NCI-H2196 (cell line): ENCODE data around the gene ZNF595.
"Not testable (repeated sequence)": the region's sequence is repeated elsewhere in the genome, so short reads cannot be mapped to it uniquely, and the experiment has no call there.

Experiments used
- DNase-seq: peaks from one replicate; lab custom pipeline; 2025; ENCODE audit not compliant: unreplicated experiment; lab: John Stamatoyannopoulos, UW

Gene ZNF595

DNA sequence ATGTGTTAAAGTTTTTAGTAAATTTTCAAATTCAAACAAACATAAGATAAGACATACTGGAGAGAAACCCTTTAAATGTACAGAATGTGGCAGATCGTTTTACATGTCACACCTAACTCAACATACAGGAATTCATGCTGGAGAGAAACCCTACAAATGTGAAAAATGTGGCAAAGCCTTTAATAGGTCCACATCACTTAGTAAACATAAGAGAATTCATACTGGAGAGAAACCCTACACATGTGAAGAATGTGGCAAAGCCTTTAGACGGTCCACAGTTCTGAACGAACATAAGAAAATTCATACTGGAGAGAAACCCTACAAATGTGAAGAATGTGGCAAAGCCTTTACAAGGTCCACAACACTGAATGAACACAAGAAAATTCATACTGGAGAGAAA, 32.8 kb downstream of the ZNF595 start:
- no peak for DNase-seq

DNA sequence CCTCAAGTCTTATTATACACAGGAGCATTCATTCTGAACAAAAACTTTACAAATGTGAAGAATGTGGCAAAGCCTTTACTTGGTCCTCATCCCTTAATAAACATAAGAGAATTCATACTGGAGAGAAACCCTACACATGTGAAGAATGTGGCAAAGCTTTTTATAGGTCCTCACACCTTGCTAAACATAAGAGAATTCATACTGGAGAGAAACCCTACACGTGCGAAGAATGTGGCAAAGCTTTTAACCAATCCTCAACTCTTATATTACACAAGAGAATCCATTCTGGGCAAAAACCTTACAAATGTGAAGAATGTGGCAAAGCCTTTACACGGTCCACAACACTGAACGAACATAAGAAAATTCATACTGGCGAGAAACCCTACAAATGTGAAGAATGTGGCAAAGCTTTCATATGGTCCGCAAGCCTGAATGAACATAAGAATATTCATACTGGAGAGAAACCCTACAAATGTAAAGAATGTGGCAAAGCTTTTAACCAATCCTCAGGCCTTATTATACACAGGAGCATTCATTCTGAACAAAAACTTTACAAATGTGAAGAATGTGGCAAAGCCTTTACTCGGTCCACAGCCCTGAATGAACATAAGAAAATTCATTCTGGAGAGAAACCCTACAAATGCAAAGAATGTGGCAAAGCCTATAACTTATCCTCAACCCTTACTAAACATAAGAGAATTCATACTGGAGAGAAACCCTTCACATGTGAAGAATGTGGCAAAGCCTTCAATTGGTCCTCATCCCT, 33.6 kb downstream of the ZNF595 start:
- not testable (repeated sequence) for DNase-seq

DNA sequence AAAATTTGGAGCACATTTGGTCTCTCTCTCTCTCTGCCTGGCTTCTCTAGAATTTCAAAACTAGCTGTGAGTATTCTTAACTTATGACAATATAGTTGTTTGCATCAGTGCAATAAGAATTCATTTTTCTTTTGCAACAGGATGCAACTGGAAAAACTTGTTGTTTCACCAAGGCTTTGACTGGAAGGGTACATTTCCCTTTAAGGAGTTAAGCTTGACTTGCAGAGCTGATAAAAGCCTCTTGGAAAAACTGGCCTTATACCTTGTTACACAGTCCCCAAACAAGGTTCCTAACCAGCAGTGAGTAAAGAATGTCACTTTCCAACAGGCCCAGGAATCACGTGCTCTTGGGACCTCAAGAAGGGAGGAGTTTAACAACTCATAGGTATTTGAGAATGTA, 45.3 kb downstream of the ZNF595 start:
- no peak for DNase-seq

- DNase-seq = no peak
Measured at GRCh38 chr4:99863-100262, 46.7 kb downstream of the ZNF595 start.

DNA sequence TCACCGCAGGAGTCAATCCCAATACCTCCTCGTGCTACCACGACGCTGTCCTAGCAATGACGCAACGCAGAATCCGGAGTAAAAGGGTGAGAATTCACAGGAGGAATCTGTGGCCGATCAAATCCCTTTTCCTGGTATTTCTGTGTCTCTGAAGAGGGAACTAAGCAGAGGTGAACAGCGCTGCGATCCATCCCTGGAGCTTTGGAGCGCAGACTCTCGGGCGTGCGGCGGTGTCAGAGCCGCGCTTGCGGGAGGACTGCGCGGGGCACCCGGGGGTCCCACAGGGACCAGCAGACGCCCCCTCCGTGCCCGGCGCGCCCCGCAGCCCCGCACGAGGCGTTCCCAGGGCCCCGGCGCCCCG, 53.9 kb downstream of the ZNF595 start:
- DNase-seq = no peak

- no peak for DNase-seq
Measured at GRCh38 chr4:107444-108429, 54.6 kb downstream of the ZNF595 start.

DNA sequence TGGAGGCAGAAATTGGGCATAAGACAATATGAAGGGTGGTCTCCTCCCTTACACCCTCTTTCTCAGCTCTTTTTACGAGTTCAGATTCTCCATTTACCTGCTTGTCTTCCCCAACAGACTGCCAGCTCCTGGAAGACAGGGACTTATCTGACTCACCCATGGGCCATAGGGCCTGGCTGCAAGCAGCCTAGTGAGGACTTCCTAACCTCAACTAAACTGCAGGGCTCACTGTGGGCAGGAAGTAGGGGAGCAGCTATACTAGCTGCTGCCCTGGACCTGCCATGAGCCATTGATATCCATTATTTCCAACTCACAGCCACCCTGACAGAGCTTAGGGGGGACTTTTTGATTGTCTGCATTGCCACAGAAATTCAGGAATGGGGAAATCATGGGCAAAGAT, 59.6 kb downstream of the ZNF595 start:
- DNase-seq = no peak

GRCh38 chr4:113732-114131, 60.6 kb downstream of the ZNF595 start:
- DNase-seq = no peak

DNA sequence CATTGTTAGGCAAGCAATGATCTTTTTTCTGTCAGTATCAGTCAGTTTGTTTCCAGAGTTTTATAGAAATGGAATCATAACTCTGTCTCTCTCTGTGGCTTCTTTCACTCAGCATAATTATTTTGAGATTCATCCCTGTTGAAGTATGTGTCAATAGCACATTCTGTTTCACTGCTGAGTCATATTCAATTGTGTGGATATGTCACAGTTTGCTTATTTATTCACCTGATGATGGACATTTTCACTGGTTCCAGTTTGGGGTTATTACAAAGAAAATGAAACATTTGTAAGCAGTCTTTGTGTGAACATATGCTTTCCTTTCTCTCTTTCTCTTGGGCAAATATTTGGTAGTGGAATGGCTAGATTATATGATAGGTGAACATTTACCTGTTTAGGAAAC, 61.0 kb downstream of the ZNF595 start:
- DNase-seq = no peak

DNA sequence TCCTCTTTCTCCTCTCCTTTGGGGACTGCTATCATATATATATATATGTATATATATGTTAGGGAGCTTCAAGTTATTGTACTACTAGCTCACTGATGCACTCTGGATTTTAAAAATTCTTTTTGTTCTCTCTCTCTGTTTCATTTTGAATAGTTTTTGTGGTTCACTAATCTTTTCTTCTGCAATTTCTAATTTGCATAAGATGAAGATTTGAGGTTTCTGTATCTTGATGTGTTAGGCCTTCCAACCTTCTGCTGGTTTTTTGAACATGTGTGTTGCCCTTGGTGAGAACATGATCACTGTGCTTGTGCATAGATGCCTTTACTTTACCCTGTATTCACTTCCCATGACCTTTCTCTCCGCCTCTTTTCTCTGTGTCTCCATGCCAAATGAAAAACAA, 63.4 kb downstream of the ZNF595 start:
- no peak for DNase-seq

DNA sequence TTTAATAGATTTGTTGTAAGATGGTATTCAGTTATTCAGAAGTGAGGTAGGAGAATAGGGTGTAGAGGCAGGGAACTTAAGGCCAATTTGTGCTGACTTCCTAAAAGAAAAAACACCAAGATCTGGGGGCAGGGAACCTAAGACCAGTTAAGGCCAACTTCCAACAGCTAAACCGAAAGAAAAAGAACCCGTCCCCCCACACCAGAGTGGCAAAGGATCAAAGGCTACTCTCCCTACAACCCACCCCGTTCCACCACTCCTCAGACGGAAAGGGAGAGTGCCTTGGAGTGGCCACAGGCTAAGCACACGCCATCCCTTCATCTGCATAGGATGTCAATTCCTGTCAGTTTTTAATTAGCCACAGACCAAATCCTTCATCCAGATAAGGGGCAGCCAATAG, 67.5 kb downstream of the ZNF595 start:
- DNase-seq = no peak

DNA sequence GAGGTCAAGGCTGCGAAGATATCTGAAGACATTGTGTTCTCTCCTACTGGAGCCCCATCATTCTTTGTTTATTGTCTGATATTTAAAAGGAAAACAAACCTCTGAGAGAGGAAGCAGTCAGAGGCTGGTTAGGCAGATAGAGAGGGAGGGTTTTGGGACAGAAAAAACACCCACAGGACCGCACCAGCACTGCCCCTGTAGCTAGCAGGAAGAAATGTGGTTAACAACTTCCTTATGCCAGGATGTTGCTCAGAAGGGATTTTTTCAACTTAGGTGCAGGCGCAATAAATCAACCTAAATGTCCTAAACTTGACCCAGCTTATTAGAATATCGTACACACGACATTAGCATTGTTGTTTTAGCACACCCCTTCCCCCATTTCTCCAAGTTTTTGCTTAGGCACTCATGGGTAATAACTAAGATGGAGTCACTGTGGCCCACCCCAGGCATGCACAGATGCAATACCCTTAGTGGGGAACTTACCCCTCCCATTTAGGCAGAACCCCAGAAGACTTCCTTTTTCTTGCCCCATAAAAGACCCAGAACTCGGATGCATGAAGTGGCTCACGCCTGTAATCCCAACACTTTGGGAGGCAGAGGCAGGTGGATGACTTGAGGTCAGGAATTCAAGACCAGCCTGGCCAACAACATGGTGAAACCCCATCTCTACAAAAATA, 68.4 kb downstream of the ZNF595 start:
- DNase-seq = no peak

- DNase-seq = not testable (repeated sequence)
Measured at GRCh38 chr4:123922-124274, 70.8 kb downstream of the ZNF595 start.

GRCh38 chr4:124275-125081, 71.4 kb downstream of the ZNF595 start, which contains the start of gene ZNF718:
Gene ZNF718 (plus strand): TSS chr4:124501. CDS start chr4:124671, 170 bp downstream.
- DNase-seq = peak; percentile 91

DNA sequence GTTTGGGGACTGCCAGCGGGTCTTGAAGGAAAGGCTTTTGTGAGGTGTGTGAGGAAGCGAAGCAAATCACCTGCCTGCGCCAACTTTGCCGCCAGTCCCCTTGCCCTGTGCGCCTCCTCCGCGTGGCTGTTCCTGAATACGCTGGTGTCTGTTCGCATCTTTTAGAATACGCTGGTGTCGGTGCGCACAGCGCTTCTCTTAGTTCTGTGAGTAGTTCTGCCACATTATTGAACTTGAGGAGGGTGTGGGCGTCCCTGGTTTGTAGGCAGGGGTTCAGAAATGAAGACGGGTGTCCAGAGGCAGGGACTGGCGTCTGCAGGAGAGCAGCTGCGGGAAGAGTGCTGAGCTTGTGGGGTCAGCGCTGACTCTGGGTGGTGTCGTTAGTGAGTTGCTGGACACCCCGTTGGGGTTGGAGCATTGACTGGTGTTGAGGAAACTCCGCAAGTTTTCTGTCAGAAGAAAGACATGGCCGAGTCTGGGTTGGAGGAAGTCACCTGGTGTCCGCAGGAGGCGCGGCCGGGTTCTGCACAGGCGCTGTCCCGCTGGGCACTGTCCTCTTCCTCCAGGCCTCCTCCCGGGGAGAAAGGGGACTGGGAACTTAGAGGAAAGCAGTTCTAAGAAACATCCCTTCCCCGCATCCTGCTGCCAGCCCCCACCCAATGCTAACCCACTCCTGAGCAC, 72.1 kb downstream of the ZNF595 start:
- peak; percentile 30 for DNase-seq

DNA sequence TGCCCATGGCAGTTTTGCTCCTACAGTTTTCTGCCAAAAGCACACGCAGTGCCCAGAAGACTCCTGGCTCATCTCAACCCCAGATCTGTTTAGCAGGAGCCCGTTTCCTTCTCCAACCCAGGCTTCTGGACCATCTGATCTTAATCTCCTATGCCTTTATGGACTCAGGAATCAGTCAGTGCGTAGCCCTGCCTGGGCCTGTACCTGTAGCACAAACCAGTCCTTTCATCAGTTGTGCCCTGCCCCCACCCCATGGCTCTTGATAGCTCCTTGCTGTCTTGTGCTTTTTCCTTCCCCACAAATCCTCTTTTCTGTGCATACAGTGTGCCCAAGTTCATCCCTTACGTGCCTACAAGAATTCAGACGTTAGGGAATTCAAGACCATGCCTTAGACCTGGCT, 72.7 kb downstream of the ZNF595 start:
- DNase-seq = no peak

GRCh38 chr4:132483-132882, 79.4 kb downstream of the ZNF595 start:
- no peak for DNase-seq
